NT2/D1 (cell line): ENCODE measurements around the gene EID2B.

Experiments
- DNase-seq: peaks from one replicate; pipeline ENCODE4 v3.0.0-alpha.2; 2011; ENCODE audit warnings: low read depth, low spot score
- H3K27me3 ChIP-seq: 2 replicates; pipeline ENCODE4 v1.6.0; 2011; ENCODE audit warnings: mild to moderate bottlenecking; ENCODE audit not compliant: insufficient read length, insufficient read depth
- H3K36me3 ChIP-seq: 2 replicates; pipeline ENCODE4 v1.6.1; 2011; ENCODE audit warnings: mild to moderate bottlenecking, low read length, mixed read lengths; ENCODE audit not compliant: insufficient read depth, insufficient read length
- H3K4me1 ChIP-seq: 2 replicates; pipeline ENCODE4 v1.5.1; 2011; ENCODE audit not compliant: insufficient read depth, insufficient read length
- H3K4me3 ChIP-seq: 2 replicates; pipeline ENCODE4 v1.5.1; 2011; ENCODE audit warnings: low read depth; ENCODE audit not compliant: insufficient read length
- H3K9ac ChIP-seq: 2 replicates; pipeline ENCODE4 v1.6.0; 2011; ENCODE audit warnings: low read depth; ENCODE audit not compliant: insufficient read length
- H3K9me3 ChIP-seq: 2 replicates; pipeline ENCODE4 v1.5.1; 2011; ENCODE audit warnings: mild to moderate bottlenecking, low read length; ENCODE audit not compliant: insufficient read depth
- SUZ12 ChIP-seq: IDR thresholded peaks from 2 replicates; pipeline ENCODE4 v1.6.1; 2011; ENCODE audit not compliant: insufficient read length, insufficient read depth; ENCODE audit errors: extremely low read depth
- YY1 ChIP-seq: IDR thresholded peaks from 2 replicates; pipeline ENCODE4 v1.6.1; 2011; ENCODE audit not compliant: insufficient read length, insufficient read depth
- ZNF274 ChIP-seq: IDR thresholded peaks from 2 replicates; pipeline ENCODE4 v1.6.1; 2011; ENCODE audit warnings: mild to moderate bottlenecking, low read depth, low read length

EID2B gene

GRCh38 chr19:39489756-39490155 lies 42.9 kb downstream of the EID2B start:
- H3K4me3 ChIP-seq: no peak overlapping the region
- DNase-seq: no peak
- no peak overlapping the region for H3K9ac ChIP-seq
- H3K9me3 ChIP-seq: no peaks in the 10 kb centered on the region
- H3K36me3 ChIP-seq: peaks cover 60% of the 10 kb centered on the region
- no peaks in the 10 kb centered on the region for H3K4me1 ChIP-seq
- no peaks in the 10 kb centered on the region for H3K27me3 ChIP-seq
- no peak for TF ChIP-seq SUZ12
- no peak for TF ChIP-seq YY1
- TF ChIP-seq ZNF274: no peak

GRCh38 chr19:39483141-39483540 lies 49.5 kb downstream of the EID2B start:
- H3K36me3 ChIP-seq: peaks cover 51% of the 10 kb centered on the region
- no peak overlapping the region for H3K9ac ChIP-seq
- no peaks in the 10 kb centered on the region for H3K9me3 ChIP-seq

DNA sequence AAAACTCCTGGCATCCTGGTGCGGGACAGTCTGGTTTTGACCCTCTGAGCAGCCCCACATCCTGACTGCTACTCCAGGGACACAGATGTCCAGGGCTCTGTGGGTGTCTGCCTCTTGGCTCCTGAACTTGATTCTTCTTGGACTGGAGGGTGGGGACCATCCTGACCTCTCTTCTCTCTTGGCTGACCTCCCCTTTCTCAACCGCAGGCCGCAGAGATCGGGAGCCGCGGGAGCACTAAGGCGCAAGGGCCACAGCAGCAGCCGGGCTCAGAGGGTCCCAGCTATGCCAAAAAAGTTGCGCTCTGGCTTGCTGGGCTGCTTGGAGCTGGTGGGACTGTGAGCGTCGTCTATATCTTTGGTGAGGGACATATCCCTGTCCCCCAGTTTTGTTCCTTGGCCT lies 51.0 kb downstream of the EID2B start:
- Histone ChIP-seq H3K36me3 (peaks cover 42% of the 10 kb centered on the region), H3K9me3 (no peaks in the 10 kb centered on the region)
- TF ChIP-seq SUZ12 (no peak), YY1 (no peak), ZNF274 (no peak)

More at GRCh38 chr19:39483141-39483540, 49.5 kb downstream of the EID2B start:
- DNase-seq: no peak
- no peaks in the 10 kb centered on the region for H3K27me3 ChIP-seq
- TF ChIP-seq YY1 (no peak), ZNF274 (no peak), SUZ12 (no peak)
- no peak overlapping the region for H3K4me3 ChIP-seq
- no peaks in the 10 kb centered on the region for H3K4me1 ChIP-seq

DNA sequence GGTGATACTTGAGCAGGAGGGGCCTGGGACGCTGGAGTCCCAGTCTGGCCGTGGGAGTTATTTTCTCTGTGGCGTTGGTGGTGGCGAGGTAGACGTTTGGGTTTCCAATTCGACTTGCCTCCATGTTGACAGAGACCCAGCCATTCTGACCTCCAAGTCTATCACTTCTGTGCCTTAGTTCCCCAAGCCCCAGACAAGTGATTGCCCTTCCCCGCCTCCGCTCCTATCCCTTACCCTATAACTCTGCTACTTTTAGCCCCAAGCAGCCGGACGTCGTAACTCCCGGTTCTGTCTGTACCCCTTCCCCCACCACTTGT lies 51.5 kb downstream of the EID2B start:
- Histone ChIP-seq H3K27me3 (no peaks in the 10 kb centered on the region), H3K9me3 (no peaks in the 10 kb centered on the region), H3K9ac (peak overlapping the region; percentile 98), H3K4me3 (peak overlapping the region; percentile 99), H3K36me3 (peaks cover 42% of the 10 kb centered on the region), H3K4me1 (no peaks in the 10 kb centered on the region)
- no peak for TF ChIP-seq YY1
- TF ChIP-seq ZNF274: no peak
- no peak for TF ChIP-seq SUZ12
- no peak for DNase-seq

More for the DNA sequence above, 51.0 kb downstream of the EID2B start:
- Histone ChIP-seq H3K27me3 (no peaks in the 10 kb centered on the region), H3K9ac (peak overlapping the region; percentile 98), H3K4me1 (no peaks in the 10 kb centered on the region), H3K4me3 (peak overlapping the region; percentile 99)
- DNase-seq: no peak
